BLaER1 (cell line): ENCODE results near the gene NDUFA8.

Experiments
- H3K27ac ChIP-seq: shearing (Covaris generic); formaldehyde crosslinking; 2 replicates; pipeline ENCODE4 v1.8.1; 2022
- H3K27me3 ChIP-seq: shearing (Covaris generic); formaldehyde crosslinking; 2 replicates; pipeline ENCODE4 v1.8.1; 2022
- H3K36me3 ChIP-seq: shearing (Covaris generic); formaldehyde crosslinking; 2 replicates; pipeline ENCODE4 v1.8.1; 2022
- H3K4me1 ChIP-seq: shearing (Covaris generic); formaldehyde crosslinking; 2 replicates; pipeline ENCODE4 v1.8.1; 2022
- H3K4me2 ChIP-seq: shearing (Covaris generic); formaldehyde crosslinking; 2 replicates; pipeline ENCODE4 v1.8.1; 2022
- H3K4me3 ChIP-seq: shearing (Covaris generic); formaldehyde crosslinking; 2 replicates; pipeline ENCODE4 v1.8.1; 2022
- H3K9ac ChIP-seq: shearing (Covaris generic); formaldehyde crosslinking; 2 replicates; pipeline ENCODE4 v1.8.1; 2022
- H3K9me3 ChIP-seq: shearing (Covaris generic); formaldehyde crosslinking; 2 replicates; pipeline ENCODE4 v1.8.1; 2022
- H4K20me1 ChIP-seq: shearing (Covaris generic); formaldehyde crosslinking; 2 replicates; pipeline ENCODE4 v1.8.1; 2022
- Cebpa-rat ChIP-seq: shearing (Covaris generic); IDR thresholded peaks from 2 replicates; pipeline ENCODE4 v1.8.1; 2022

NDUFA8 gene

GRCh38 chr9:122106576-122106975 is 53.0 kb downstream of the NDUFA8 start:
- Histone ChIP-seq H4K20me1 (no peaks in the 10 kb centered on the region), H3K36me3 (no peaks in the 10 kb centered on the region), H3K4me2 (no peak overlapping the region), H3K27me3 (no peaks in the 10 kb centered on the region), H3K9me3 (peaks cover 24% of the 10 kb centered on the region), H3K4me1 (no peaks in the 10 kb centered on the region), H3K9ac (no peak overlapping the region), H3K27ac (no peak overlapping the region), H3K4me3 (no peak overlapping the region)
- no peak for TF ChIP-seq Cebpa-rat

GRCh38 chr9:122103985-122104384 is 55.6 kb downstream of the NDUFA8 start:
- no peaks in the 10 kb centered on the region for H3K36me3 ChIP-seq
- no peak overlapping the region for H3K27ac ChIP-seq
- peaks cover 24% of the 10 kb centered on the region for H3K9me3 ChIP-seq
- no peaks in the 10 kb centered on the region for H3K27me3 ChIP-seq
- no peaks in the 10 kb centered on the region for H4K20me1 ChIP-seq
- H3K4me2 ChIP-seq, result no peak overlapping the region
- H3K9ac ChIP-seq, result no peak overlapping the region
- TF ChIP-seq Cebpa-rat, result no peak
- H3K4me1 ChIP-seq, result peaks cover 9% of the 10 kb centered on the region; the same call in 1 of the 2 replicates
- H3K4me3 ChIP-seq, result no peak overlapping the region

- Histone ChIP-seq H3K36me3 (no peaks in the 10 kb centered on the region), H3K4me1 (peaks cover 9% of the 10 kb centered on the region; the same call in 1 of the 2 replicates), H4K20me1 (no peaks in the 10 kb centered on the region), H3K27me3 (no peaks in the 10 kb centered on the region), H3K9ac (no peak overlapping the region), H3K4me2 (no peak overlapping the region), H3K27ac (no peak overlapping the region), H3K4me3 (no peak overlapping the region), H3K9me3 (peaks cover 24% of the 10 kb centered on the region)
- TF ChIP-seq Cebpa-rat, result no peak
Observed at GRCh38 chr9:122102156-122102555, 57.4 kb downstream of the NDUFA8 start.

- no peaks in the 10 kb centered on the region for H4K20me1 ChIP-seq
- H3K4me2 ChIP-seq, result no peak overlapping the region
- no peaks in the 10 kb centered on the region for H3K27me3 ChIP-seq
- H3K9ac ChIP-seq, result no peak overlapping the region
- H3K9me3 ChIP-seq, result peaks cover 24% of the 10 kb centered on the region
- H3K36me3 ChIP-seq, result no peaks in the 10 kb centered on the region
- H3K4me1 ChIP-seq, result peaks cover 9% of the 10 kb centered on the region; the same call in 1 of the 2 replicates
- H3K4me3 ChIP-seq, result no peak overlapping the region
- no peak for TF ChIP-seq Cebpa-rat
- H3K27ac ChIP-seq, result no peak overlapping the region
Observed at GRCh38 chr9:122100756-122101155, 58.8 kb downstream of the NDUFA8 start.

- Histone ChIP-seq H3K4me2 (peak overlapping the region; percentile 55), H3K4me3 (peak overlapping the region; percentile 35; the same call in 1 of the 2 replicates), H4K20me1 (no peaks in the 10 kb centered on the region), H3K36me3 (no peaks in the 10 kb centered on the region), H3K9ac (no peak overlapping the region), H3K9me3 (peaks cover 18% of the 10 kb centered on the region), H3K27ac (no peak overlapping the region), H3K4me1 (peaks cover 13% of the 10 kb centered on the region), H3K27me3 (no peaks in the 10 kb centered on the region)
- no peak for TF ChIP-seq Cebpa-rat
Observed at GRCh38 chr9:122099271-122099869, 60.2 kb downstream of the NDUFA8 start.

GRCh38 chr9:122097679-122098315 is 61.8 kb downstream of the NDUFA8 start:
- no peaks in the 10 kb centered on the region for H3K36me3 ChIP-seq
- peaks cover 17% of the 10 kb centered on the region for H3K4me1 ChIP-seq
- peaks cover 2% of the 10 kb centered on the region; the same call in 1 of the 2 replicates for H3K9me3 ChIP-seq
- no peak overlapping the region for H3K4me2 ChIP-seq
- TF ChIP-seq Cebpa-rat, result no peak
- no peak overlapping the region for H3K9ac ChIP-seq
- H3K27ac ChIP-seq, result no peak overlapping the region
- 0 out of 2 replicates have a peak, but pooled peaks cover 1% of the 10 kb centered on the region for H4K20me1 ChIP-seq
- H3K4me3 ChIP-seq, result no peak overlapping the region
- H3K27me3 ChIP-seq, result no peaks in the 10 kb centered on the region

GRCh38 chr9:122096620-122097415 is 62.8 kb downstream of the NDUFA8 start:
- H3K27ac ChIP-seq, result no peak overlapping the region
- no peak for TF ChIP-seq Cebpa-rat
- H3K4me2 ChIP-seq, result no peak overlapping the region
- H3K27me3 ChIP-seq, result no peaks in the 10 kb centered on the region
- H4K20me1 ChIP-seq, result peaks cover 11% of the 10 kb centered on the region
- no peaks in the 10 kb centered on the region for H3K9me3 ChIP-seq
- H3K4me1 ChIP-seq, result peaks cover 24% of the 10 kb centered on the region
- no peaks in the 10 kb centered on the region for H3K36me3 ChIP-seq
- H3K4me3 ChIP-seq, result no peak overlapping the region
- H3K9ac ChIP-seq, result no peak overlapping the region

- Histone ChIP-seq H3K27ac (no peak overlapping the region), H4K20me1 (peaks cover 27% of the 10 kb centered on the region), H3K4me1 (peaks cover 32% of the 10 kb centered on the region), H3K4me2 (no peak overlapping the region), H3K9ac (no peak overlapping the region), H3K9me3 (no peaks in the 10 kb centered on the region), H3K4me3 (no peak overlapping the region), H3K36me3 (no peaks in the 10 kb centered on the region), H3K27me3 (no peaks in the 10 kb centered on the region)
- TF ChIP-seq Cebpa-rat, result no peak
Observed at GRCh38 chr9:122095010-122095767, 64.4 kb downstream of the NDUFA8 start.
